COLO668 (cell line): Measurements from ENCODE around the gene FOXO1.

Experiments used
- DNase-seq: peaks from one replicate; lab custom pipeline; 2025; ENCODE audit not compliant: unreplicated experiment; lab: John Stamatoyannopoulos, UW

FOXO1 gene

DNA sequence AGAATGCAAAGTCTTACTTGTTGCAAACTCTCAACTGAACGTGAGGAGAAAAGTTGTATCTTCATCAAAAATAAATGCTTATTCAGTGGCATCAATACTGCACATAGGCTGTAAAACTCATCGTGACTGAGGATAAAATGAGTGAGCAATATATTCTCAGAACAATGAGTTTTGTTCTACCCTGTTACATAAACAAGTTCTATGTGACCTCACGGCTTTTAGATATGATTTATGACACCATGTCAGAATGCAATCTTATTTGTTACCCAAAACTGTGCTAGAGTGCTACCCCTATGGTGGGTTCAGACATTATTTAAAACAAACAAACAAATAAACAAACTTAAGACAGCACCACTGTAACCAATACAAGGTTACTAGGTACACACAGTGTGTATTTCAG lies 55.4 kb downstream of the FOXO1 start:
- DNase-seq: no peak

DNA sequence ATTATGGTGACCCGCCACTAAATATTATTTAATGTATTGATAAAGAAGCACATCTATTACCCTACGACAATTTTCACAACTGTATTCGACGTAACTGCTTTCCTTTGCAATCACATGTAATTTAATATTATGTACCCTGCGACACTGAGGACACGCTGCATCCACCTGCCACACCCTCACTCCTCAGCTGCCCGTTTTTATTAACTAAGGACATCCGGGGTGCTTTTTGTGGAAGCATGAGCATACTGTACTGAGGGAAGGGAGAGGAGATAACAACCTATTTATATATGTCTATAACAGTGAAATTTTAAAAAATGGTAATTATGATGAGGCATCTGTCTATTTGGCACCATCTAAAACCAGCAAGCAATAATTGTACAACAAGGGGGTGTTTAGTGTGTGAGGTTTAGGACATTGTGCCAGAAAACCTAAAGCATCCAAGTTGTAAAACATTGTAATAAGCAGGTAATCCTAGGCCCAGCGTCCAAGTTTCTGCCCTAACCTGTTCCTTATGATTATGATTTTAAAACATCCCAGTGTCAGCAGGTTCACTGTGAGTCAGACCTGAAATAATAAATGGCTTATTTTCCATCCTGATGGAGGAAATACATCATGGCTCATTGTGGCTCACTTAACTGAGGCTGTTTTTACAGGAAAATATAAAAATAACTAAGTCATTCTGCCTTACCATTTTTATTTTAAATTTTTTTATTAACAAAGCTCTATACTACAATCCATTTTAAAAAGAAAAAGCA lies 56.3 kb downstream of the FOXO1 start:
- DNase-seq: peak; percentile 82

DNA sequence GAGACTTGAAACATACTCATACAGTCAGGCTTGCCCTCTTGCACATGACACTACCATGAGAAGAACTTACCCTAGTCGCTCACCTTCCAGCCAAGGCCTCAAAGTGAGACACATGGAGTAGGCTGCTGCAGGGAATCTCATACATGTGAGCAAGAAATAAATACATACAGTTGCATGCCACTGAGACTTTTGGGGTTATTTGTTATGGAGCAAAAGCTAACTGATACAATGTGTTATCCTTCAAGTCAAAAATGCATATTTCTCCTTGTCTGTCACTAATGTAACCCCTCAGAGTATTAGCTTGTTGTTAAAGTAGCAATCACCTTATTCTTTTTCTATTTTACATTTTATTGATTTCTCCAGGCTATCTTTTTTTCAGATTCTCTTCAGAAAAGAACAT lies 58.1 kb downstream of the FOXO1 start:
- no peak for DNase-seq

DNA sequence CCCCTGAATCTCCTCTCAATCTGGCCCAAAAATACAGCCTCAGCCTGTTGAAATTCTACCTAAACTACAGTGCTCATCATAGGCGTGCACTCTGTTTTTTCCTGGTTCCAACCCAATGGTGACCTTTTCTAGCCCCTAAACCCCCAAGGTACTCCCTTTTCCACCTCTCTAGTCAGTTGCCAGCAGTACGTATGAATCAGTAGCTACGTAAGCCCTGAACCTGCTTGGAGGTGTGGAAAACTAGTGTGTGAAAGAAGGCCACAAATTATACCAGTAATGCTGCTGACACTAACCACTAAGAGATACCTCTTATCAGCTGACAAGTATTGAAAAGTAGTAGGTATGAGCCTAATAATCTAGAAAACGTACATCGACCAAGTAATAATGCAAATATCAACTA lies 60.9 kb downstream of the FOXO1 start:
- DNase-seq: no peak

DNA sequence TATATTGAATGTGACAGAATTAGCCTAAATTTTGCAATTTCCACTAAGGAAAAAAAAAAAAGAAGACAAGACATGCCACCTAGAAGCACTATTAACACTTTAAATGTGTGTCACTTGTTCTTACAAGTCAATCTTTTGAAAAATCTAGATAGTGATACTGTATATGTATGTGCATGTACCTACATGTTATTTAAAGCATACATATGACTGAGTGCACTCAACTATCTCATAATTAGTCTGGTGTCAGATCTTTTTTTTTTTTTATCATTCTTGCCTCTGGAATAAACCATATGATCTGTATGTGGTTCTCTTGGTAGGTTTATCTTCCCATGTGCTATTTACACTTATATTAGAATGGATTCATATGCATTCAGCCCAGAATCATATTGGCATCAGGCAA lies 62.3 kb downstream of the FOXO1 start:
- DNase-seq: no peak

DNA sequence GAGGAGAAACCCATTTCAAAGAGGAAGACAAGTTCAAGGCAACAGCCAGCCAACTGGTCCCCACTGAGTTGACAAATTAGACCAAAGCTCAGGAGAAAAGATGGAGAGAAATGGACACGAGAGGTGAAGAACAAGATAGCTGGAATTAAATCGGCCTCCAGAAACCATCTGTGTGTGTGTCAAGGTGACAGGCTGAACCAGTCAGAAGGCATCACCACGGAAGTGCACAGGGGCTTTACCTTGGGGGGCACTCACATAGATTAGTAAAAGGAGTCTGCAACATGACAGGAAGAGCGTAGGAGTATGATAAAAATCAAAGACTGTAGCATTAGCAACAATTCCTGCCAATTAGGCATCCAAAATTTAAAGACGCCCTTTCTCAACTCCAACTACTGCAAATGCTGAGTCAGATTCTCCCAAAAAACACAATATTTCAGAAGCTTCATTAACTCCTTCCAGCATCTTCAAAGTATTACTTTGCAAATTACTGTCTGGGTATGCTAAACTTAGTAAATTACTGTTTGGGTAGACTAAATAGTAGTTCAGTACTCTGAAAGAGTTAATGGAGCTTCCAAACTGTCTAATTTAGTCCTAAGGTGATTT lies 66.2 kb downstream of the FOXO1 start:
- DNase-seq: no peak

DNA sequence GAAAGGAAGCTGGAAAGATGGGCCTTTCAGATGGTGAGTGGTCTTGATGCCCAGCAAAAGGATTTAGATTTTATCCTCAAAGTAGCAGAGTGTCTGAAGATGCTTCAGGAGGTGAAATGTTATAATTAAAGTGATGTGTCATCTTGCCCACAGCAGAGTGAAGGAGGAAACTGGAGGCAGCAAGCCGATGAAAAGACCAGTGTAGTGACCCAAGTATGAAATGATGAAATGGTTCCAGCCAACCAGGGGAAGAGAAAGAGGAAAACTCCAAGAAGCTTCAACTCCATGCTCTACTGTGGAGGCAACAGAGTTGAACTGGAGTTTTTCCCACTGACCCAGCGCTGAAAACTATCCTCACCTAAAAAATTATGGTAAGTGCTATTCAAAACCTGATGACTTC lies 66.7 kb downstream of the FOXO1 start:
- no peak for DNase-seq

DNA sequence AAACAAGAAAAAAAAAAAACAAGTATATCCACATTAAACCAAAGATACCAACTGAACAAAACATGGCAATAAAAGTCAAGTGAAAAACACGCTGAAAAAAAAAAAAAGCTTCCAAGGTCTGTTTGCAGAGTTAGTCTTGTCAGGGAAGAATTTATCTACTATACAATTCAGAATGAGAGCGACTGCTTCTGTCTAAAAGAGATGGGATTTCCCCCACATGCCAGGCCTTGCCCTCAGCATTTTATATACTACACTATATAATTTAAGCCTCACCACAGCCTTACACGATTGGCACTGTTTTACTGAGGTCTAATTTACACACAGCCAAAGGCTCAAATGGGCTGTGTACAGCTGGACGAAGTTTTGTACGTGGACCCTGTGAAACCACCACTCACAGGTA lies 67.3 kb downstream of the FOXO1 start:
- DNase-seq: no peak

DNA sequence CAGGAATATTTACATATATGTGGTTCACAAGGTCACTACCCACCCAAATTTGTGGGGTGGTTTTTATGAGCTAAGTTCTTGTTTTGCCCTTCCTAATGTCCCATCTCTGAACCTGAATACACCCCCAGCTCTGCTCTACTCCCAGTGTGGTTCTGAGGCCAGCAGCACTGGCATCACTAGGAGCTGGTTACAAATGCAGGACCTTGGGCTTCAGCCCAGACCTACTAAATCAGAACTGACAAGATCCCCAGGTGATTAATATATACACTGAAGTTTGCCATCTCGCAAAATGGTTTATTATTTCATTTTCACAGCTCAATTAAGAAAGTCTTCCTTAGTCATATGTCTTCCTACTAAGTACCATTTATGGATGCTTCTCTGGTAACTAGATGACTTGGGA lies 67.9 kb downstream of the FOXO1 start:
- no peak for DNase-seq

DNA sequence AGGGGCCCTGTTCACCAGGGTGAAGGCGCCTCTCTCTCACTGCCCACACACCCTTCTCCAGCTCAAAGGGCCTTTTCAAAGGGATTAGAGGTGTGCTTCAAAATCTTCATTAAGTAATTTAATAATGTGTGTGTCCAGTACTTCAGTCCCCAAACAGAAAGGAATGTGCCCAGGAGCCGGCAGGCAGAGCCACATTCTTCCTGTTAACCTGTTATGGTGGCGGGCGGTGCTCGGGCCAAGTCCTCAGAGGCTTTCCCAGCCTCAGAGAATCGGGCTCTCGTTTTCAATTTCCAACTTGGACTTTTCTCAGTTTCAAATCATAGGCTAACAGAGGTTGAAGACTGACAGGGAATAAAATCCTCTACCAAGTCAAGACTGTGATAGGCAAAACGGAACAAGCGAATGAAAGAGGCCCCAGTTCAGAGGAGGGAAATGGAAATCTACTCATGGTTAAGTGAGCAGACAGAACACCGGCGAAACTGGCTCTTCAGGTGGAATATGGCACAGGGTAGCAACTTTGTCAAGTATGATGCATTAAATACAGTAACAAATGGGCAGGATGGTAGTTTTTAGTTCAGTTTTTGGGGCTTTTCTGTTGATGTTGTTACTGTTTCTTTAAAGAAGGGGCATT lies 68.6 kb downstream of the FOXO1 start:
- no peak for DNase-seq

DNA sequence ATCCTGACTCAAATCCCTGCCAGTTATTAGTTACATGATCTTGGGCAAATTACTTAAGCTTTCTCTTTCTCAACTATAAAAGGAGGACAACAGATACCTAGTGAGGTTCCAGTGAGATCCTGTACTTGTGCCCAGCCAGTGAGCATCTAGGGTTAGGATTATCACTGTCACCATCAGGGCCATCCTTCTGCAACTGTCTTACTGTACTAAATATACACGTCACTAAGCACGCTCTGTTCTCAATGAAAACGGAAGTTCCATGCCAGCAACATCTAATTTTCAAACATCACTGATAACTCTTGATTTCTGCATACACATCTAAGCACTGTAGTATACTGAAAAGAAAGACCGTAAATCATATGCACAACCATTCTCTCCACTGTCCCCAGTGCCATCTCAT lies 70.0 kb downstream of the FOXO1 start:
- no peak for DNase-seq

DNA sequence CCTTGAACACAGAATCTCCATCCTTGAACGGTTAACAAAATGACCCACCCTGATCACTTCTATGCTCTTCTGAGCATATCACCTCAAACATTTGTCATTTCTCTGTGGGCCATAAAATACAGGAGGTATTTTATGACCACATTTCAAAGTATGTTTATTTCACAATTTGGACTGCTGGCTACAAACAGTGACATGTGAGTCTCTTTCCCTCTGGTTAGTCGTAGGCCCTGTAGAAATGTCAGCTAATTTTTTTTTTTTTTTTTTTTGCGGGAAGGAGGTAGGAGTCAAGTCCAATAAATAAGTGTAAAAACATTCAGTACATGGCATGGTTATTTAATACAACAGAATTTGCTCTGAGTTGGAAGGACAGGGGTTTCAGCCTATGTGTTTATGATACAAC lies 70.7 kb downstream of the FOXO1 start:
- no peak for DNase-seq

DNA sequence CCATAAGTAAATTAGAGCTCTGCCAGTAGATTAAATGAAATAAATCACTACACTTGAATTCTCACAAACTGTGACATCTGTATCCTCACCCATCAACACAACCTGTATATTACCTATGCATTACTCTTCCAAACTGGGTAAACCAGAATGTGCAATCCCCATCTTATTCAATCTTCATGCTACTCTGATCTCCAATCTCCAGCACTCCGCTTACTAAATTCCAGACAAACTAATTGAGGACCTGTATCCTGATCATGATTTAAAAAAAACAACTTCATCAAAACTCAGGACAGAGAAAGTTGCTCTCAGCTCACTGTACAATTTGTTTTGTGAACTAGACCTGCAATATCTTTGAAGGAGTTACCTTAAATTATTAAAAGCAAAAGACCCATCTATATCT lies 74.4 kb downstream of the FOXO1 start:
- no peak for DNase-seq

DNA sequence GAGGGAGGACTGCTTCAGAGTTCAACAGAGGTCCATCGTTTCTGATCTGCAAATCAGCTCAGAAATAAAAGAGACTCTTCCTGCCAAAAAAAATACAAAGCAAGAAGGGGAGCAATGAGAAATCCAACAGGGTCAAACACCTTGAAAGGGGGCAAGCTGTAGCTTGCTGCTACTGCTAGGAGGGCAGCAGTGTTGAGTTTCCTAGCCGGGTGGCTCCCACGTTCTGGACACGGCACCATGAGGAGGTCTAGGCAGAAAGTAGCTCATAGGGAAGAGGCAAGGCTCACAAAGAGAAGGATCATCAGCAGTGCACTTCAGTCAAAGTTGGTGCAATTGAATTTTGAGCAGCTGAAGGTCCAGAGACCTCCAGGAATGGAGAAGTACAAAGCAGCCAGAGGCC lies 75.3 kb downstream of the FOXO1 start:
- DNase-seq: no peak

DNA sequence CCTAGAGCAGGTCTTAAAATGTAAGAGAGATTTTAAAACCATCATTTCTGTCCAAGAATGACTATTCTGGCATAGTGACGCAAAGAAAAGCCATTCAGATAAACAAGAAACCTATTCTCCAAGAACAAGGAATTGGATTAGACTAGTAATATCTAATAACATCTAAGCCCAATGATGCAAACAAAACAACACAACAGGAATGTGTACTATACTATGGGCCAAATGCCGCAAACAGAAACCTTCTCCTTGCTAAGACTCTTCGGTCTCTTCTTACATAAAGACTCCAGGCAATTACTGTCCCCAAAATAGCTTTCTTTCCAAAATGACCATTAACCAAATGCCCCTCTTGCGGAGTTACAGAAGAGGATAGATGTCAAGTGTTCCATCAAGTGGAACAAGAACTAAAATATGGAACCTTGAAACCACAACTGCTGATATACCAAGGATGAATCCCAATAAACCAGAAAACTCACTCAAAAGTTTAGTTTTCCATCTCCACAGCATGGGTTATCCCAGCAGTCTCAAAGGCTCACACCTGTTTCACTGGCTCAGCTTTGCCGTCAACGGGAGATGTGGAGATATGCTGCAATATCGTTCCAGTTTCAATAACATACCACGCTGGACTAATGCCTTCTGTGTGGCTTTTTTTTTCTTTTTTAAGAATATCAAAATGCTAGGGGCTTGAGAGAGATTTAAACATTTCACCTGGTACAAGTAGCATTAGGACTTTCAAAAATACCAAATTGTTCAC lies 76.2 kb downstream of the FOXO1 start:
- DNase-seq: no peak

DNA sequence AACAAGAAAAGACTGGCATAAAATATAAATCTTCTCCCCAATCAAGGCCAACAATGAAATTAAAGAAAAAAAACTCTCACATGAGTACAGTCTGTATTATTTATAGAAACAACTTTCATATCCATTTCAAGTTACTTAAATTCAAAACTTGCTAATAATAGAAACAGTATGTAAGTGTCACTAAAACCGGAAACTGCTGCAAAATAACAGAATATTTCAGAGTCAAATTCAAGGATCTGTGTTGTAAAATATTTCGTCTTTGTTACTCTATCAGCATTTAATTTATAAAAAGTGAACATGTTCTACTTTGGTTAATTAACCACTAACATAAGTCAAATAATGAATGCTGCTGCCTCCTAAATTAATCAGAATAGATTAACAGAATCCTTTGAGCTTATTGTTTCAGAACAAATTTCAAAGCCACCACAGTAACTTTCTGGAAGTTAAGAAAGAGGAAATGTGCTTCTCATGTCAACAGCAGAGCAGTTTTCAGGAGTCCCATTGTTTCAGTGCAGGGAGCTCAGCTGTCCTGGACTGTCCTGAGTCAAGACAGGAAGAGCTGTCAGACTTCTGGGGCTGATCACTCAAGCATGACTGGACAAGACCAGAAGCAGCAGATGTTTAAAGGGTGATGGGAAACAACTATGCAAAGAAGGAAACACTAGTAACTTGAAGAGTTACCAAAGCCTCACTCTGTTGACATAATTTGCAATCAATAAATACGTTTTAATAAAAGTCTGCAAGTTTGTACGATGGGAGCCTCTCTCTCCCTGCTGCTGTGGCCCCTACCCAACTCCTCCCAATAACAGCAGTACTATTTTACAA lies 76.9 kb downstream of the FOXO1 start:
- DNase-seq: peak; percentile 39

DNA sequence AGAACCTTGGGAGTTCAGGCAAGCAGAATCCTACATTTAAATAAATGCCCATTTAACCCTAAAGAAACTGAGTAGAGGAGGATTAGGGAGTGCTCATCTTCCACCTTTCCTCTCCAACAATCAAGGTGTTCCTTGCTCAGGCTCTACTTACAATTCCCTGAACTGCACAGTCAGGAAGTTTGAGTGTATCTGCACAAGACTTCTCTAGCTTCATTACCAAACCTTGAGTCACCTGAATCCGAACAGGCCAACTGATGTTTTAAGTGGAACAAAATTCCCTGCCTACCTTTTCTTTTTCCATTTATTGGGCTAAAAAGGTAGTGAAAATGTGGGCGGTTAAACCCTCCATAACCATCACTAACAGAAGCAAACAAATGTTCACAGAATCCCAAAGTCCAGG lies 78.3 kb downstream of the FOXO1 start:
- DNase-seq: no peak

DNA sequence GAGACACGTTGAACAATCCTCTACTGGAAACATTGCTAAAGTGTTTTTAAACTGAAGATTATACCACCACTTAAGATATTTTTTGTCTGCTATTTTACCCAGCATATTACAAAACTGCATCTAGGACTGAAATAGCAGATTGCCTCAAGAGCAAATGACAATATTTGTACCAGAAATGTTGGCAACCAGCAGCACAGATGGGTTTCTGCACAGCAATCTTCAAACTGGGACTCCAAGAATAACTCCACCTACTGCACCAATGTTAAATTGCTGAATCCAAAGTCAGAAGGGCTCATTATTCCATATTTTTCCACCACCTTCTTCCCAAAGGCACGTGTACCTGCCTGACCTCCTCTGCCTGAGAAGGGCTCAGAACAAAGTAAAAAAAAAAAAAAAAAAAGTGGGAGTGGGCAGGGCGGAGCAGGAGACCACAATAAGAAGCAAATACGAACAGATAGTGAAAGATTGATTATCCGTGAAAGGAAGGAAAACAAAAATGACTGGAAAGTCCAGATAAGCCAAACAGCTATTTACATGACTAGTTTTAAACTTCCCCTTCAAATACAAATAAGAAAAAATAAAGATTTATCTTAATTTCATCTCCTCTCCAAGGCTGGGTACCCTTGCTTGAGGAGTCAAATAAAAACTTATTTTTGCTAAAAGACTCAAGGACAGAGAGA lies 79.4 kb downstream of the FOXO1 start:
- DNase-seq: no peak

DNA sequence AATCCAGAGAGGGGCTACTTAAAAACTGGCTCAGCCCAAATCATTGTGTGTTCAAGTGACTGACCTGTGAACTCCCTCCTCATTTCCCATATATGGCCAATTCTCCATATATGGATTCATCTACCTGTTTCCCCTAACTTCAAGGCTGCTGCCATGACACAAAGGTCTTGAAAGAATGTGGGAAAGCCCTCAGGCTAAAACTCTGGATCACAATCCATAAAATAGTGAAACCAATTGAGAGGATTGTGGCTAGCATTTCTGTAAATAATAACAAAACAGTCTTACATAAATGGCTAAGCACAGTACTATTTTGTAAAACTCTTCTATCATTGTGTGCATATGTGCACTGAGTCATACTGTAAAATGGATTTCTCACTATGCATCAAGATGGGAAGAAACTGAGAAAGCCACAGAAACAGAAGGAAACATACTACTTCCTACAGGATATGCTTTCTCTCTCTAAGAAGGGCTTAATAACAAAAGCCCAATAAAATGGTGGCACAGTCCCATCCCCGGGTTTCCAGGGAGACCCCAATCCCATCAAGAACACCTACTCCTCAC lies 80.5 kb downstream of the FOXO1 start:
- no peak for DNase-seq

DNA sequence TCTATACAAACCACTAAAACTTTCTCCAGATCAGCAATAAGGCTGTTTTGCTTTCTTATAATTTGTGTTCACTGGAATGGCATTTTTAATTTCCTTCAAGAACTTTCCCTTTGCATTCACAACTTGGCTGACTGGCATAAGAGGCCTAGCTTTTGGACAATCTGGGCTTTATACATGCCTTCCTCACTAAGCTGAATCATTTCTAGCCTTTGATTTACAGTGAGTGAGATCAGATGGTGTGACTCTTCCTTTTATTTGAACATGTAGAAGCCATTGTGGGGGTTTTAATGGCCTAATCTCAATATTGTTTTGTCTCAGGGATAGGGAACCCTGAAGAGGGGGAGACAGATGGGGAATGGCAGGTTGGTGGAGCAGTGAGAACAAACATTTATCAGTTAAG lies 82.7 kb downstream of the FOXO1 start:
- DNase-seq: no peak
